HL-60 (cell line): ENCODE results near the gene SLC44A5.

Source experiments
- DNase-seq, 2 experiments: peaks; one replicate each; pipeline ENCODE4 v3.0.0-alpha.2; 2010 to 2020; ENCODE audit warnings: low read depth in 1 of 2, low spot score in 1 of 2
- H3K27ac ChIP-seq: fragments of 250-450 bp; sonication (Bioruptor Pico); replicated peaks from 2 replicates; pipeline ENCODE4 v1.5.1; 2020; ENCODE audit warnings: mild to moderate bottlenecking, moderate library complexity
- H3K27me3 ChIP-seq: fragments of 250-450 bp; sonication (Bioruptor Pico); 2 replicates; pipeline ENCODE4 v1.5.1; 2021; ENCODE audit warnings: mild to moderate bottlenecking, moderate library complexity; ENCODE audit not compliant: insufficient read depth, poor library complexity, severe bottlenecking
- H3K4me3 ChIP-seq: replicated peaks from 2 replicates; pipeline ENCODE4 v1.5.1; 2011; ENCODE audit warnings: mild to moderate bottlenecking, control low read depth, low read length; ENCODE audit not compliant: insufficient read depth
- GABPA ChIP-seq: IDR thresholded peaks from 2 replicates; pipeline ENCODE4 v1.6.1; 2012; ENCODE audit warnings: low read depth
- POLR2AphosphoS5 ChIP-seq: IDR thresholded peaks from 2 replicates; pipeline ENCODE4 v1.6.1; 2012; ENCODE audit warnings: low read depth
- SPI1 ChIP-seq: IDR thresholded peaks from 2 replicates; pipeline ENCODE4 v1.6.1; 2012; ENCODE audit warnings: low read depth, mild to moderate bottlenecking, borderline replicate concordance
- TF ChIP-seq, protein P1 (sequence below): IDR thresholded peaks from one replicate; pipeline ENCODE4 v1.5.1; 2011; ENCODE audit warnings: low read length, control low read depth, inconsistent platforms; ENCODE audit not compliant: insufficient read depth
- TF ChIP-seq, protein P2 (sequence below): IDR thresholded peaks from 2 replicates; pipeline ENCODE4 v1.6.1; 2012; ENCODE audit warnings: low read depth; ENCODE audit not compliant: insufficient replicate concordance

SLC44A5 gene

DNA sequence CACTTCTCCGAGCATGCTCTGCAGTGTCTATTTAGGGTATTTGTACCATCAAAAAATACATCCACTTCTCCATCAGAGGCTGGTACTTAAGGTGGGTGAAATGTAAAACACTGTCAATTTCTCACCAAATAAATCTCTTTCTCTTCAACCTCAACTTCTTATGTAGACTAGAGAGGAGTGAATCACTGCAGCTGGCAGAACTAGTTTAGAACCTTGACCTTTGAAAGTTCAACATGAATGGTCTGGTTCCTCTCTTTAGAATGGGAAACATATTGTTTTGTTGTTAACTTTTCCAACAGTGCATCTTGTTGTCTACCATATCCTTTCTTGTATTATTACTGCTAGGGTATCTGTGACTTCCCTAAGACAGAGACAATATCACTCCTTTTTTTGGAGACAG is 20.1 kb upstream of the SLC44A5 start:
- TF ChIP-seq, protein P1, sequence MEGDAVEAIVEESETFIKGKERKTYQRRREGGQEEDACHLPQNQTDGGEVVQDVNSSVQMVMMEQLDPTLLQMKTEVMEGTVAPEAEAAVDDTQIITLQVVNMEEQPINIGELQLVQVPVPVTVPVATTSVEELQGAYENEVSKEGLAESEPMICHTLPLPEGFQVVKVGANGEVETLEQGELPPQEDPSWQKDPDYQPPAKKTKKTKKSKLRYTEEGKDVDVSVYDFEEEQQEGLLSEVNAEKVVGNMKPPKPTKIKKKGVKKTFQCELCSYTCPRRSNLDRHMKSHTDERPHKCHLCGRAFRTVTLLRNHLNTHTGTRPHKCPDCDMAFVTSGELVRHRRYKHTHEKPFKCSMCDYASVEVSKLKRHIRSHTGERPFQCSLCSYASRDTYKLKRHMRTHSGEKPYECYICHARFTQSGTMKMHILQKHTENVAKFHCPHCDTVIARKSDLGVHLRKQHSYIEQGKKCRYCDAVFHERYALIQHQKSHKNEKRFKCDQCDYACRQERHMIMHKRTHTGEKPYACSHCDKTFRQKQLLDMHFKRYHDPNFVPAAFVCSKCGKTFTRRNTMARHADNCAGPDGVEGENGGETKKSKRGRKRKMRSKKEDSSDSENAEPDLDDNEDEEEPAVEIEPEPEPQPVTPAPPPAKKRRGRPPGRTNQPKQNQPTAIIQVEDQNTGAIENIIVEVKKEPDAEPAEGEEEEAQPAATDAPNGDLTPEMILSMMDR: no peak
- TF ChIP-seq SPI1: no peak
- H3K27me3 ChIP-seq: no peaks in the 10 kb centered on the region
- no peak for DNase-seq
- H3K4me3 ChIP-seq: no peak overlapping the region
- no peak overlapping the region for H3K27ac ChIP-seq

DNA sequence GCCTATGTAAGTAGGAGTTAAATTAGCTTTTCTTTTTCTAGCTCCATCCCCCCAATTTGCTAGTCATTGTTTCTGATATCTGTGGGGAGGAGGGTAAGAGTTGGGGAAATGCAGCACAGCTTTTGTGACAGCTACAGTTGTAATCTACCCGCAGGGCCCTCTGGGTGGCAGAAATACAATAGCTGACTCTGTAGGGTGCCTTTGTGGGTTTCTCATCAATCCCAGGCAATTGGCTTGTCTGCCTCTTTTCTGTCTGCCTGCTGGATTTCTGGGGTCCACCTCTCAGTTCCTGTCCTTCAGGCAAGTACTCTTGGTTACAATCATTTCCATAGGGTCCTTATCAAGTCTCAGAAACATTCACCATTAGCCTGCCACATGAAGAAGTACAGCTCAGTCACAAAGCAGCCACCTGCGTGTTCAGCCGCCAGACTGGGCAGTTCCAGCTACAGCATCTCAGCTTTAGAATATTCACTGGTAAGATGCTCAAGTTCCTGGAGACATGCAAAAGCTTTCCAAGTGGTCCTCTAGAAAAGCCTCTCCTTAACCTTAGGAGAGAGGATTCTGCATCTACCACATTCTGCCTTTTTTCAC is 19.2 kb upstream of the SLC44A5 start:
- Histone ChIP-seq H3K27me3 (no peaks in the 10 kb centered on the region), H3K27ac (no peak overlapping the region), H3K4me3 (no peak overlapping the region)
- DNase-seq: no peak
- TF ChIP-seq SPI1 (no peak), GABPA (no peak), POLR2AphosphoS5 (no peak)
- TF ChIP-seq, protein P2, sequence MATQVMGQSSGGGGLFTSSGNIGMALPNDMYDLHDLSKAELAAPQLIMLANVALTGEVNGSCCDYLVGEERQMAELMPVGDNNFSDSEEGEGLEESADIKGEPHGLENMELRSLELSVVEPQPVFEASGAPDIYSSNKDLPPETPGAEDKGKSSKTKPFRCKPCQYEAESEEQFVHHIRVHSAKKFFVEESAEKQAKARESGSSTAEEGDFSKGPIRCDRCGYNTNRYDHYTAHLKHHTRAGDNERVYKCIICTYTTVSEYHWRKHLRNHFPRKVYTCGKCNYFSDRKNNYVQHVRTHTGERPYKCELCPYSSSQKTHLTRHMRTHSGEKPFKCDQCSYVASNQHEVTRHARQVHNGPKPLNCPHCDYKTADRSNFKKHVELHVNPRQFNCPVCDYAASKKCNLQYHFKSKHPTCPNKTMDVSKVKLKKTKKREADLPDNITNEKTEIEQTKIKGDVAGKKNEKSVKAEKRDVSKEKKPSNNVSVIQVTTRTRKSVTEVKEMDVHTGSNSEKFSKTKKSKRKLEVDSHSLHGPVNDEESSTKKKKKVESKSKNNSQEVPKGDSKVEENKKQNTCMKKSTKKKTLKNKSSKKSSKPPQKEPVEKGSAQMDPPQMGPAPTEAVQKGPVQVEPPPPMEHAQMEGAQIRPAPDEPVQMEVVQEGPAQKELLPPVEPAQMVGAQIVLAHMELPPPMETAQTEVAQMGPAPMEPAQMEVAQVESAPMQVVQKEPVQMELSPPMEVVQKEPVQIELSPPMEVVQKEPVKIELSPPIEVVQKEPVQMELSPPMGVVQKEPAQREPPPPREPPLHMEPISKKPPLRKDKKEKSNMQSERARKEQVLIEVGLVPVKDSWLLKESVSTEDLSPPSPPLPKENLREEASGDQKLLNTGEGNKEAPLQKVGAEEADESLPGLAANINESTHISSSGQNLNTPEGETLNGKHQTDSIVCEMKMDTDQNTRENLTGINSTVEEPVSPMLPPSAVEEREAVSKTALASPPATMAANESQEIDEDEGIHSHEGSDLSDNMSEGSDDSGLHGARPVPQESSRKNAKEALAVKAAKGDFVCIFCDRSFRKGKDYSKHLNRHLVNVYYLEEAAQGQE: no peak
- TF ChIP-seq, protein P1: no peak

DNA sequence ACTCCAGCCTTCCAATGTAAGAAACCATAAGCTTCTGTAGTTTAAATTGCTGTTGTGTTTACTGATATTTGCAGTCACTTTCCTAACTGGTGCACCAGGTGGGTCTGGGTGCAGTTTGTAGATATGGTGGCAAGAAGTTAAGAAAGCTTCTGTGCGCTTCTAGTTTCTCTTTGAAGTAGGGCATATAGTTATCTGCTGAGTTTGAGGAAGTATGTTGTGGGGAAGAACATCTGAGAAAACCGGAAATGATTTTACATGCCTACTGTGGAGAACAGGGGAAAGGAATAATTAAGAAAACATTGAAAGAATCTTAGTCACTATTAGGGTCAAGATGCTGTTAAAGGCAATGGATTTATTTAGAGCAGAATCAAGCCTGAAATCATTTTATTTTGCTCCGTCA is 14.9 kb upstream of the SLC44A5 start:
- no peak for DNase-seq
- TF ChIP-seq GABPA (peak; percentile 72), SPI1 (peak; percentile 46; the same call in 1 of the 2 replicates)
- TF ChIP-seq, protein P1: no peak
- Histone ChIP-seq H3K27me3 (peaks cover 6% of the 10 kb centered on the region), H3K4me3 (no peak overlapping the region), H3K27ac (no peak overlapping the region)

DNA sequence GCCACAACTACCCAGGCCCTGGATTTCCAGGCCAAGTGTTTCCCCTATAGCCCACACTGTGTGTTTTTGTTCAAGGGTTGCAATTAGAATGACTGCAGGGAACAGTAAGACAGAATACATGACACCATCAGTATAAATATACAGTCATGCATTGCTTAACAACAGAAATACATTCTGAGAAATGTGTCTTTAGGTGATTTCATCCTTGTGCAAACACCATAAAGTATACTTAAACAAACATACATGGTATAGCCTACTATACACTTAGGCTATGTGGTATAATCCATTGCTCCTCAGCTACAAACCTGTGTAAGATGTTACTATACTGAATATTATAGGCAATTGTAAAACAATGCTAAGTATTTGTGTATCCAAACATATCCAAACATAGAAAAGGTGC is 7.5 kb upstream of the SLC44A5 start:
- H3K27me3 ChIP-seq: peaks cover 44% of the 10 kb centered on the region
- no peak for DNase-seq
- no peak for TF ChIP-seq GABPA
- no peak for TF ChIP-seq POLR2AphosphoS5
- TF ChIP-seq, protein P2: no peak
- TF ChIP-seq, protein P1: no peak
- no peak for TF ChIP-seq SPI1
- H3K4me3 ChIP-seq: no peak overlapping the region
- no peak overlapping the region for H3K27ac ChIP-seq
